ENCODE data around the gene PHF21A.

GRCh38 chr11:46134061-46134460, 12.8 kb upstream of the PHF21A start:
- TF ChIP-seq, protein P1, sequence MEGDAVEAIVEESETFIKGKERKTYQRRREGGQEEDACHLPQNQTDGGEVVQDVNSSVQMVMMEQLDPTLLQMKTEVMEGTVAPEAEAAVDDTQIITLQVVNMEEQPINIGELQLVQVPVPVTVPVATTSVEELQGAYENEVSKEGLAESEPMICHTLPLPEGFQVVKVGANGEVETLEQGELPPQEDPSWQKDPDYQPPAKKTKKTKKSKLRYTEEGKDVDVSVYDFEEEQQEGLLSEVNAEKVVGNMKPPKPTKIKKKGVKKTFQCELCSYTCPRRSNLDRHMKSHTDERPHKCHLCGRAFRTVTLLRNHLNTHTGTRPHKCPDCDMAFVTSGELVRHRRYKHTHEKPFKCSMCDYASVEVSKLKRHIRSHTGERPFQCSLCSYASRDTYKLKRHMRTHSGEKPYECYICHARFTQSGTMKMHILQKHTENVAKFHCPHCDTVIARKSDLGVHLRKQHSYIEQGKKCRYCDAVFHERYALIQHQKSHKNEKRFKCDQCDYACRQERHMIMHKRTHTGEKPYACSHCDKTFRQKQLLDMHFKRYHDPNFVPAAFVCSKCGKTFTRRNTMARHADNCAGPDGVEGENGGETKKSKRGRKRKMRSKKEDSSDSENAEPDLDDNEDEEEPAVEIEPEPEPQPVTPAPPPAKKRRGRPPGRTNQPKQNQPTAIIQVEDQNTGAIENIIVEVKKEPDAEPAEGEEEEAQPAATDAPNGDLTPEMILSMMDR (IDR thresholded peaks at IDR 0.05; ENCODE audit: borderline replicate concordance, extremely low read depth, low read length, poor library complexity, severe bottlenecking) = no peak
- TF ChIP-seq EZH2 (IDR thresholded peaks at IDR 0.05; ENCODE audit: borderline replicate concordance, low read depth, low read length, severe bottlenecking) = no peak

Measured in DND-41 (cell line).